Measurements from ENCODE around the gene MCUB.

Gene MCUB

GRCh38 chr4:109657854-109658418 lies 97.9 kb downstream of the MCUB start (continued):
- TF ChIP-seq ZNF280C (tag by site-specific recombination; IDR thresholded peaks at IDR 0.05) = no peak
- no peak for TF ChIP-seq ZNF146 (tag by site-specific recombination; IDR thresholded peaks at IDR 0.05)
- TF ChIP-seq ZNF792 (tag by site-specific recombination; IDR thresholded peaks at IDR 0.05) = no peak
- TF ChIP-seq GFI1B (tag by site-specific recombination; IDR thresholded peaks at IDR 0.05) = no peak
- TF ChIP-seq KLF7 (tag by site-specific recombination; IDR thresholded peaks at IDR 0.05; ENCODE audit: borderline replicate concordance) = no peak
- no peak for TF ChIP-seq ZNF354C (tag by site-specific recombination; IDR thresholded peaks at IDR 0.05; ENCODE audit: borderline replicate concordance, low read depth)
- no peak for TF ChIP-seq ZNF585B (tag by site-specific recombination; IDR thresholded peaks at IDR 0.05)
- TF ChIP-seq, protein P1, sequence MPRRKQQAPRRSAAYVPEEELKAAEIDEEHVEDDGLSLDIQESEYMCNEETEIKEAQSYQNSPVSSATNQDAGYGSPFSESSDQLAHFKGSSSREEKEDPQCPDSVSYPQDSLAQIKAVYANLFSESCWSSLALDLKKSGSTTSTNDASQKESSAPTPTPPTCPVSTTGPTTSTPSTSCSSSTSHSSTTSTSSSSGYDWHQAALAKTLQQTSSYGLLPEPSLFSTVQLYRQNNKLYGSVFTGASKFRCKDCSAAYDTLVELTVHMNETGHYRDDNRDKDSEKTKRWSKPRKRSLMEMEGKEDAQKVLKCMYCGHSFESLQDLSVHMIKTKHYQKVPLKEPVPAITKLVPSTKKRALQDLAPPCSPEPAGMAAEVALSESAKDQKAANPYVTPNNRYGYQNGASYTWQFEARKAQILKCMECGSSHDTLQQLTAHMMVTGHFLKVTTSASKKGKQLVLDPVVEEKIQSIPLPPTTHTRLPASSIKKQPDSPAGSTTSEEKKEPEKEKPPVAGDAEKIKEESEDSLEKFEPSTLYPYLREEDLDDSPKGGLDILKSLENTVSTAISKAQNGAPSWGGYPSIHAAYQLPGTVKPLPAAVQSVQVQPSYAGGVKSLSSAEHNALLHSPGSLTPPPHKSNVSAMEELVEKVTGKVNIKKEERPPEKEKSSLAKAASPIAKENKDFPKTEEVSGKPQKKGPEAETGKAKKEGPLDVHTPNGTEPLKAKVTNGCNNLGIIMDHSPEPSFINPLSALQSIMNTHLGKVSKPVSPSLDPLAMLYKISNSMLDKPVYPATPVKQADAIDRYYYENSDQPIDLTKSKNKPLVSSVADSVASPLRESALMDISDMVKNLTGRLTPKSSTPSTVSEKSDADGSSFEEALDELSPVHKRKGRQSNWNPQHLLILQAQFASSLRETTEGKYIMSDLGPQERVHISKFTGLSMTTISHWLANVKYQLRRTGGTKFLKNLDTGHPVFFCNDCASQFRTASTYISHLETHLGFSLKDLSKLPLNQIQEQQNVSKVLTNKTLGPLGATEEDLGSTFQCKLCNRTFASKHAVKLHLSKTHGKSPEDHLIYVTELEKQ (tag by site-specific recombination; IDR thresholded peaks at IDR 0.05; ENCODE audit: borderline replicate concordance) = no peak
- TF ChIP-seq ZNF223 (tag by site-specific recombination; IDR thresholded peaks at IDR 0.05) = no peak
- no peak for TF ChIP-seq GLI4 (tag by site-specific recombination; IDR thresholded peaks at IDR 0.05)
- no peak for TF ChIP-seq ZSCAN23 (tag by site-specific recombination; IDR thresholded peaks at IDR 0.05)

GRCh38 chr4:109658871-109659410 lies 98.9 kb downstream of the MCUB start:
- ChIA-PET POLR2A (no interaction called here), CTCF (interaction anchor here (0.7 kb wide), 1 partner anchor 371 kb away, joined by 4 read pairs; no protein-coding TSS in a partner anchor)
- no peaks in the 10 kb centered on the region for H3K9me3 ChIP-seq (ENCODE audit: control insufficient read depth, insufficient read depth, low read depth, low read length)
- H3K27ac ChIP-seq (ENCODE audit: extremely low read depth, low read depth, low read length) = no peak overlapping the region
- peaks cover 0 to 3% of the 10 kb centered on the region in 2 experiments; a peak in 2 of 3 replicates for H3K36me3 ChIP-seq (ENCODE audit: control insufficient read depth in 2 of 2, insufficient read depth in 1 of 2, low read length in 2 of 2)
- H3K4me3 ChIP-seq (ENCODE audit: low read depth, low read length) = no peak overlapping the region
- H3K4me1 ChIP-seq (ENCODE audit: control insufficient read depth, insufficient read depth, low read length) = no peaks in the 10 kb centered on the region
- TF ChIP-seq ZNF19 (tag by site-specific recombination; IDR thresholded peaks at IDR 0.05; ENCODE audit: low read depth) = no peak
- no peak for TF ChIP-seq SCRT1 (tag by site-specific recombination; IDR thresholded peaks at IDR 0.05; ENCODE audit: borderline replicate concordance)
- no peak for TF ChIP-seq ZNF416 (tag by site-specific recombination; IDR thresholded peaks at IDR 0.05)
- no peak for TF ChIP-seq SP2 (tag by site-specific recombination; IDR thresholded peaks at IDR 0.05)
- TF ChIP-seq ZNF324 (tag by site-specific recombination; IDR thresholded peaks at IDR 0.05) = no peak
- no peak for TF ChIP-seq ZNF837 (tag by site-specific recombination; IDR thresholded peaks at IDR 0.05)
- no peak for TF ChIP-seq ZFP3 (tag by site-specific recombination; IDR thresholded peaks at IDR 0.05; ENCODE audit: low read depth)
- no peak for TF ChIP-seq SCRT2 (tag by site-specific recombination; IDR thresholded peaks at IDR 0.05)
- no peak for TF ChIP-seq ZBTB26 (tag by site-specific recombination; optimal IDR thresholded peaks at IDR 0.05)
- no peak for TF ChIP-seq FEZF1 (tag by site-specific recombination; IDR thresholded peaks at IDR 0.05)
- TF ChIP-seq, protein P2, sequence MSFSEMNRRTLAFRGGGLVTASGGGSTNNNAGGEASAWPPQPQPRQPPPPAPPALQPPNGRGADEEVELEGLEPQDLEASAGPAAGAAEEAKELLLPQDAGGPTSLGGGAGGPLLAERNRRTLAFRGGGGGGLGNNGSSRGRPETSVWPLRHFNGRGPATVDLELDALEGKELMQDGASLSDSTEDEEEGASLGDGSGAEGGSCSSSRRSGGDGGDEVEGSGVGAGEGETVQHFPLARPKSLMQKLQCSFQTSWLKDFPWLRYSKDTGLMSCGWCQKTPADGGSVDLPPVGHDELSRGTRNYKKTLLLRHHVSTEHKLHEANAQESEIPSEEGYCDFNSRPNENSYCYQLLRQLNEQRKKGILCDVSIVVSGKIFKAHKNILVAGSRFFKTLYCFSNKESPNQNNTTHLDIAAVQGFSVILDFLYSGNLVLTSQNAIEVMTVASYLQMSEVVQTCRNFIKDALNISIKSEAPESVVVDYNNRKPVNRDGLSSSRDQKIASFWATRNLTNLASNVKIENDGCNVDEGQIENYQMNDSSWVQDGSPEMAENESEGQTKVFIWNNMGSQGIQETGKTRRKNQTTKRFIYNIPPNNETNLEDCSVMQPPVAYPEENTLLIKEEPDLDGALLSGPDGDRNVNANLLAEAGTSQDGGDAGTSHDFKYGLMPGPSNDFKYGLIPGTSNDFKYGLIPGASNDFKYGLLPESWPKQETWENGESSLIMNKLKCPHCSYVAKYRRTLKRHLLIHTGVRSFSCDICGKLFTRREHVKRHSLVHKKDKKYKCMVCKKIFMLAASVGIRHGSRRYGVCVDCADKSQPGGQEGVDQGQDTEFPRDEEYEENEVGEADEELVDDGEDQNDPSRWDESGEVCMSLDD (tag by site-specific recombination; IDR thresholded peaks at IDR 0.05) = no peak
- TF ChIP-seq ZNF311 (tag by site-specific recombination; IDR thresholded peaks at IDR 0.05; ENCODE audit: borderline replicate concordance) = no peak
- no peak for TF ChIP-seq ZNF529 (tag by site-specific recombination; IDR thresholded peaks at IDR 0.05; ENCODE audit: insufficient replicate concordance)
- no peak for TF ChIP-seq ZNF37A (tag by site-specific recombination; IDR thresholded peaks at IDR 0.05)
- TF ChIP-seq ZNF585B (tag by site-specific recombination; IDR thresholded peaks at IDR 0.05) = no peak
- TF ChIP-seq, protein P3, sequence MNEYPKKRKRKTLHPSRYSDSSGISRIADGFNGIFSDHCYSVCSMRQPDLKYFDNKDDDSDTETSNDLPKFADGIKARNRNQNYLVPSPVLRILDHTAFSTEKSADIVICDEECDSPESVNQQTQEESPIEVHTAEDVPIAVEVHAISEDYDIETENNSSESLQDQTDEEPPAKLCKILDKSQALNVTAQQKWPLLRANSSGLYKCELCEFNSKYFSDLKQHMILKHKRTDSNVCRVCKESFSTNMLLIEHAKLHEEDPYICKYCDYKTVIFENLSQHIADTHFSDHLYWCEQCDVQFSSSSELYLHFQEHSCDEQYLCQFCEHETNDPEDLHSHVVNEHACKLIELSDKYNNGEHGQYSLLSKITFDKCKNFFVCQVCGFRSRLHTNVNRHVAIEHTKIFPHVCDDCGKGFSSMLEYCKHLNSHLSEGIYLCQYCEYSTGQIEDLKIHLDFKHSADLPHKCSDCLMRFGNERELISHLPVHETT (tag by site-specific recombination; IDR thresholded peaks at IDR 0.05) = no peak
- TF ChIP-seq SP7 (tag by site-specific recombination; IDR thresholded peaks at IDR 0.05) = no peak
